BJ (cell line): ENCODE results near the gene SDHB. TPM values are rescaled to one million over a fixed set of nuclear protein-coding genes. Genes with fewer than 3 reads are reported as not detected.

ENCODE experiments used
- CTCF ChIA-PET: fragments of 350-600 bp; formaldehyde crosslinking; extraction: SDS; loops from one replicate; lab custom pipeline; 2021; ENCODE audit warnings: antibody characterized with exemption, inconsistent platforms; lab: Yijun Ruan, JAX
- POLR2A ChIA-PET: fragments of 300-600 bp; sonication (Branson Sonifier 250); formaldehyde crosslinking; extraction: SDS; loops from one replicate; lab custom pipeline; 2021; ENCODE audit warnings: antibody characterized with exemption; lab: Charles Lee
- DNase-seq: peaks from one replicate; pipeline ENCODE4 v3.0.0-alpha.2; 2011; ENCODE audit warnings: low read depth
- H3K27me3 ChIP-seq: 2 replicates; pipeline ENCODE4 v1.6.0; 2011; ENCODE audit warnings: low read length; ENCODE audit not compliant: control insufficient read depth, insufficient read depth
- H3K36me3 ChIP-seq: 2 replicates; pipeline ENCODE4 v1.5.1; 2011; ENCODE audit warnings: low read length; ENCODE audit not compliant: control insufficient read depth, insufficient read depth
- H3K4me3 ChIP-seq: 2 replicates; pipeline ENCODE4 v1.5.1; 2011; ENCODE audit warnings: low read depth, mild to moderate bottlenecking, control low read depth, low read length
- polyA plus RNA-seq: library from polyadenylated mRNA; depleted of rRNA; stranded (reverse); fragments of >200 nt; gene quantifications from 2 replicates; pipeline ENCODE4 v1.2.3, GENCODE V29; 2011
- TF ChIP-seq, protein P1 (sequence below): IDR thresholded peaks from 2 replicates; pipeline ENCODE4 v1.5.1; 2011; ENCODE audit warnings: low read depth, mild to moderate bottlenecking, control low read depth, inconsistent platforms, low read length, moderate library complexity; ENCODE audit not compliant: insufficient read depth

The SDHB gene
- polyA plus RNA-seq, 1 experiment = 115 TPM

DNA sequence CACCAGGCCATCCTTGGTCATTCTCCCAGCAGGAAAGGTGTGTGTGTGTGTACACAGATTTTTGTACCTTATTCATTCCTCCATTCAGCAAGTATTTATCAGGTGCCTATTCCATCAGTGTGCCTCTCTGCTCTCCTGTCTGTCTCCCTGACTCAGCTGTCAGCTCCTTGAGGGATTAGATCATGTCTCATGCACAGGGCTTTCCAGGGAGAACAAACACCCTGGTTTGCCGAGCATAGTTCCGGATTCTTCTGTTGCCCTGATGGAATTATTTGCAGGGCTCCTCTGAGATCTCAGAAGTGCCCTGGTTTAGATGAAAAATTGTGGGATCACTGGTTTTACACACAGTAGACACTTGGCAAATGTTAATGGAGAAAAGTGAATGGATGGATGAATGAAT, 8.1 kb upstream of the SDHB start:
- peaks cover 2% of the 10 kb centered on the region for H3K27me3 ChIP-seq
- no peak overlapping the region for H3K4me3 ChIP-seq
- no peaks in the 10 kb centered on the region for H3K36me3 ChIP-seq
- POLR2A ChIA-PET = no interaction called here
- TF ChIP-seq, protein P1, sequence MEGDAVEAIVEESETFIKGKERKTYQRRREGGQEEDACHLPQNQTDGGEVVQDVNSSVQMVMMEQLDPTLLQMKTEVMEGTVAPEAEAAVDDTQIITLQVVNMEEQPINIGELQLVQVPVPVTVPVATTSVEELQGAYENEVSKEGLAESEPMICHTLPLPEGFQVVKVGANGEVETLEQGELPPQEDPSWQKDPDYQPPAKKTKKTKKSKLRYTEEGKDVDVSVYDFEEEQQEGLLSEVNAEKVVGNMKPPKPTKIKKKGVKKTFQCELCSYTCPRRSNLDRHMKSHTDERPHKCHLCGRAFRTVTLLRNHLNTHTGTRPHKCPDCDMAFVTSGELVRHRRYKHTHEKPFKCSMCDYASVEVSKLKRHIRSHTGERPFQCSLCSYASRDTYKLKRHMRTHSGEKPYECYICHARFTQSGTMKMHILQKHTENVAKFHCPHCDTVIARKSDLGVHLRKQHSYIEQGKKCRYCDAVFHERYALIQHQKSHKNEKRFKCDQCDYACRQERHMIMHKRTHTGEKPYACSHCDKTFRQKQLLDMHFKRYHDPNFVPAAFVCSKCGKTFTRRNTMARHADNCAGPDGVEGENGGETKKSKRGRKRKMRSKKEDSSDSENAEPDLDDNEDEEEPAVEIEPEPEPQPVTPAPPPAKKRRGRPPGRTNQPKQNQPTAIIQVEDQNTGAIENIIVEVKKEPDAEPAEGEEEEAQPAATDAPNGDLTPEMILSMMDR = no peak
- no peak for DNase-seq
- CTCF ChIA-PET = interaction anchor here (0.8 to 2.5 kb wide), 8 partner anchors 16 to 345 kb away, joined by 3 to 20 read pairs (median 4); no protein-coding TSS in a partner anchor

GRCh38 chr1:17061486-17061885, 7.7 kb upstream of the SDHB start:
- TF ChIP-seq, protein P1 = no peak
- DNase-seq = no peak
- Histone ChIP-seq H3K4me3 (no peak overlapping the region), H3K36me3 (no peaks in the 10 kb centered on the region), H3K27me3 (peaks cover 2% of the 10 kb centered on the region)
- ChIA-PET CTCF (interaction anchor here (0.9 to 2.5 kb wide), 6 partner anchors 63 to 346 kb away, joined by 3 to 20 read pairs (median 12); no protein-coding TSS in a partner anchor), POLR2A (no interaction called here)

DNA sequence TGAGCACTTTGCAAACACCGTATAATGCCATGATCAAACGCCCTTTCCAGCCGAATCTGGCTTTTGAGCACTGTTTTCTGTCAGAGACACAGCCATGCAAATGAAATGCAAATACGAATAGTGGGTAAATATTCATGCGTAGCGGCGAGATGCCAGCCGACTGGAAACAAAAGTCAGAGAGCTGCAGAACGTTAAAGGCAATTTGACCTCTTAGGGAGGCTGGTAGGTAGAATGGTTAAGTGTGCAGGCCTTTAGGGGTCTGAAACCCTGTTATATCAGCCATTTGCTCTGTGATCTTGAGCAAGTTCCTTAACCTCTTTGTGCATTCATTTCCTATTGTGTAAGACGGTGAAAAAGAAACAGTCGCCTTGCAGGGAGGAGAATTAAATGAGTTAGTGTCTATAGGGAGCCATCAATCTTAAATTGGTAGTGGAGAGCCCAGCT, 6.5 kb upstream of the SDHB start:
- POLR2A ChIA-PET = no interaction called here
- CTCF ChIA-PET = interaction anchor here (0.6 to 2.5 kb wide), 15 partner anchors 11 to 347 kb away, joined by 3 to 20 read pairs (median 5); no protein-coding TSS in a partner anchor
- TF ChIP-seq, protein P1 = no peak

GRCh38 chr1:17059391-17060305, 5.8 kb upstream of the SDHB start:
- peak; percentile 4 for DNase-seq
- TF ChIP-seq, protein P1 = peak; percentile 84
- no peaks in the 10 kb centered on the region for H3K36me3 ChIP-seq
- H3K27me3 ChIP-seq = no peaks in the 10 kb centered on the region; the same call in 1 of the 2 replicates
- no peak overlapping the region for H3K4me3 ChIP-seq
- POLR2A ChIA-PET = no interaction called here
- CTCF ChIA-PET = interaction anchor here (0.6 to 2.5 kb wide), 15 partner anchors 11 to 347 kb away, joined by 3 to 20 read pairs (median 5); no protein-coding TSS in a partner anchor

More for the DNA sequence above, 6.5 kb upstream of the SDHB start:
- no peak for DNase-seq
- no peaks in the 10 kb centered on the region for H3K36me3 ChIP-seq
- H3K27me3 ChIP-seq = no peaks in the 10 kb centered on the region; the same call in 1 of the 2 replicates
- no peak overlapping the region for H3K4me3 ChIP-seq

- DNase-seq = no peak
These were observed 2.7 kb upstream of the SDHB start for GRCh38 chr1:17056551-17056950.

More at GRCh38 chr1:17056551-17056950, 2.7 kb upstream of the SDHB start:
- TF ChIP-seq, protein P1 = no peak
- Histone ChIP-seq H3K36me3 (no peaks in the 10 kb centered on the region), H3K27me3 (no peaks in the 10 kb centered on the region; the same call in 1 of the 2 replicates), H3K4me3 (no peak overlapping the region)
- ChIA-PET POLR2A (no interaction called here), CTCF (interaction anchor here (0.6 to 2.9 kb wide), 3 partner anchors 278 to 349 kb away, joined by 3 to 9 read pairs (median 4); no protein-coding TSS in a partner anchor)
